Inflammatory macrophage treated with lipopolysaccharide for 4 hours (primary cell): ENCODE data around the gene SLU7.

Experiments used
- DNase-seq: peaks from one replicate; pipeline ENCODE4 v3.0.0-alpha.2; 2020

The SLU7 gene

GRCh38 chr5:160399402-160400353, 19.2 kb downstream of the SLU7 start, which contains the start of gene FAM200C:
FAM200C (minus strand) TSS chr5:160400054; CDS start chr5:160395490, 4,564 bp downstream.
- DNase-seq = peak; percentile 91

GRCh38 chr5:160398806-160399205, 20.1 kb downstream of the SLU7 start:
- no peak for DNase-seq

GRCh38 chr5:160397492-160397891, 21.4 kb downstream of the SLU7 start:
- no peak for DNase-seq

GRCh38 chr5:160395111-160395510, 23.8 kb downstream of the SLU7 start:
- no peak for DNase-seq

- DNase-seq = peak; percentile 37
Measured at GRCh38 chr5:160390787-160391696, 27.8 kb downstream of the SLU7 start.

- DNase-seq = no peak
Measured at GRCh38 chr5:160387445-160387844, 31.4 kb downstream of the SLU7 start.

- DNase-seq = no peak
Measured at GRCh38 chr5:160385496-160385895, 33.4 kb downstream of the SLU7 start.

GRCh38 chr5:160384681-160385080, 34.2 kb downstream of the SLU7 start:
- no peak for DNase-seq

- no peak for DNase-seq
Measured at GRCh38 chr5:160382346-160382745, 36.5 kb downstream of the SLU7 start.

GRCh38 chr5:160380041-160380440, 38.8 kb downstream of the SLU7 start:
- DNase-seq = no peak

GRCh38 chr5:160379511-160379910, 39.4 kb downstream of the SLU7 start:
- DNase-seq = no peak

GRCh38 chr5:160378330-160378729, 40.6 kb downstream of the SLU7 start:
- DNase-seq = no peak

GRCh38 chr5:160377651-160378050, 41.2 kb downstream of the SLU7 start:
- no peak for DNase-seq

GRCh38 chr5:160376416-160376815, 42.5 kb downstream of the SLU7 start:
- DNase-seq = no peak

GRCh38 chr5:160375701-160376100, 43.2 kb downstream of the SLU7 start:
- no peak for DNase-seq

- DNase-seq = no peak
Measured at GRCh38 chr5:160375166-160375565, 43.7 kb downstream of the SLU7 start.

- no peak for DNase-seq
Measured at GRCh38 chr5:160371294-160371693, 47.6 kb downstream of the SLU7 start.

- DNase-seq = no peak
Measured at GRCh38 chr5:160370713-160371034, 48.2 kb downstream of the SLU7 start.

GRCh38 chr5:160369990-160370712, 48.7 kb downstream of the SLU7 start, which contains the start of gene C1QTNF2:
C1QTNF2 (minus strand) TSS chr5:160370626; CDS start chr5:160355011, 15,615 bp downstream.
- peak; percentile 36 for DNase-seq

- no peak for DNase-seq
Measured at GRCh38 chr5:160367885-160368284, 51.0 kb downstream of the SLU7 start.

GRCh38 chr5:160367261-160367660, 51.6 kb downstream of the SLU7 start:
- DNase-seq = no peak

GRCh38 chr5:160366230-160366629, 52.7 kb downstream of the SLU7 start:
- DNase-seq = no peak
